A549 (cell line): Measurements from ENCODE around the gene TRABD2B.

Source experiments
- CHD2 ChIP-seq: fragments of 150-350 bp; IDR thresholded peaks from 2 replicates; pipeline ENCODE4 v1.6.1; 2014; ENCODE audit warnings: low read length; ENCODE audit not compliant: partially characterized antibody
- CTCF ChIP-seq: fragments of >200 bp; sonication (Bioruptor Twin); formaldehyde crosslinking; IDR thresholded peaks from 3 replicates; pipeline ENCODE4 v1.5.1; 2016
- ELK1 ChIP-seq: fragments of 150-350 bp; IDR thresholded peaks from 2 replicates; pipeline ENCODE4 v1.6.1; 2014; ENCODE audit warnings: low read depth, mild to moderate bottlenecking, low read length
- EP300 ChIP-seq, 2 experiments: fragments of >200 bp; sonication (Bioruptor Twin); formaldehyde crosslinking; IDR thresholded peaks; 2 replicates in 1 of 2; 3 replicates in 1 of 2; pipeline ENCODE4 v1.6.1; 2016 to 2017
- JUNB ChIP-seq: fragments of >200 bp; sonication (Bioruptor Twin); formaldehyde crosslinking; IDR thresholded peaks from 2 replicates; pipeline ENCODE4 v1.6.1; 2016
- MAFK ChIP-seq: fragments of 450-650 bp; IDR thresholded peaks from 2 replicates; pipeline ENCODE4 v1.6.1; 2014; ENCODE audit not compliant: partially characterized antibody
- PHF8 ChIP-seq: fragments of 200-600 bp; sonication (generic); IDR thresholded peaks from 2 replicates; pipeline ENCODE4 v1.6.1; 2016; ENCODE audit warnings: low read depth, mild to moderate bottlenecking, antibody characterized with exemption, moderate library complexity, borderline replicate concordance
- POLR2A ChIP-seq: IDR thresholded peaks from 2 replicates; pipeline ENCODE4 v1.6.1; 2012; ENCODE audit warnings: mild to moderate bottlenecking, low read length
- POLR2AphosphoS2 ChIP-seq: conservative IDR thresholded peaks from 2 replicates; pipeline ENCODE4 v1.6.1; 2012; ENCODE audit warnings: low read length, improper control_type of control experiment, inconsistent platforms
- REST ChIP-seq: fragments of 200-600 bp; sonication (generic); IDR thresholded peaks from 2 replicates; pipeline ENCODE4 v1.6.1; 2016; ENCODE audit warnings: antibody characterized with exemption, mild to moderate bottlenecking, moderate library complexity
- SREBF2 ChIP-seq: fragments of 450-650 bp; IDR thresholded peaks from 2 replicates; pipeline ENCODE4 v1.6.1; 2014; ENCODE audit warnings: mild to moderate bottlenecking, moderate library complexity

DNA sequence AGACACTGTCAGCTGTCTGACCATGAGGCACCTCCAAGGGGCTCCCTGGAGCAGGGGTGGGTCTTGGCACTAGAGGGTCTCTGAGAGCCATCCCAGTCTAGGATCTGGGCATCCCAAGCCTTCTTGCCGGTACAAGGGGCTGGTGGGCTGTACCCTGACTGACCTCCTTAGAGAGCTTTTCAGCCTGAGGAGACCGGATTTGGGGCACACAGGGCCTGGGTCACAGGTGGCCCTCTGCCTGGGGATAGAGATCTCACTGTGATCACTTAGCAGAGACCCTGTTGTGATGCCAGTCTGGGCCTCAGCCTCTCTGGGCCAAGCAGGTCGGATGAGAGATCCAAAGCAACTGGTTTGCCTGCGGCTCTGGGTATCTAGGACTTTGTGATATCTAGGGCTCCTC is 227.2 kb downstream of the TRABD2B start:
- no peak for TF ChIP-seq CTCF
- TF ChIP-seq CHD2 = no peak
- TF ChIP-seq PHF8 = no peak
- TF ChIP-seq POLR2AphosphoS2 = no peak
- TF ChIP-seq JUNB = no peak
- no peak for TF ChIP-seq POLR2A
- no peak for TF ChIP-seq MAFK
- no peak for TF ChIP-seq ELK1
- no peak for TF ChIP-seq REST
- no peak for TF ChIP-seq EP300 (IDR thresholded peaks at IDR 0.05)
- TF ChIP-seq SREBF2 = no peak
